Measurements from ENCODE around the gene RPS15.

DNA sequence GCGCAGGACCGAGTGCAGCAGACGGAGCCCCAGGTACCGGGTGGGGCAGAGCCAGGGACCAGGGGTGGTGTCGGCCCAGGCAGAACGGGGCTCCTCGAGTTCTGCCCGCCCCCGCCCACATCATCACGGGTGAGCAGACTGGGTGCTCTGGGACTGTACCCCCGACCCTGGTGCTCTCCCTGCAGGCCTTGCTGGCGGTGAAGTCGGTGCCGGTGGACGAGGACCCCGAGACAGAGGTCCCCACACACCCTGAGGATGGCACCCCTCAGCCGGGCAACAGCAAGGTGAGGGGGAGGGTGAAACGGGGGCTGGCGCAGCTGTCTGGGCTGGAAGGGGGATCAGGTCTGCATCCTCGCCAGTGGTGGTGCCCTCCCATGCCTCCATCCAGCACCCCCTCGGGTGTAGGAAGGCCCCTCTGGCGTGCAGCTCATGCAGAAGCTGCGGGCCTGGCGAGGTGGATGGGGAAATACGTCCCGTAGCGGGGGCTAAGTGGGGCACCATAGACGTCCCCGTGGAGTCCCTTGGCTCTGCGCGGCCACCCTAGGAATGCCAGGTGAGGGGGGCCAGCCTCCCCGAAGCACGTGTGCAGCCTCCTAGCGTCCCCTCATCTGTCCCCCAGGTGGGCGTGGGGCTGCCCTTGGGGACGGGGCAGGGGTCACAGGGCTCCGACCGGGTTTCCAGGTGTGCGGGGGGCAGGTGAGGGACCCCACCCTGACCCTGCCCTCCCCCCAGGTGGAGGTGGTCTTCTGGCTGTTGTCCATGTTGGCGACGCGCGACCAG lies 18.1 kb downstream of the RPS15 start:
- TF ChIP-seq, protein P1, sequence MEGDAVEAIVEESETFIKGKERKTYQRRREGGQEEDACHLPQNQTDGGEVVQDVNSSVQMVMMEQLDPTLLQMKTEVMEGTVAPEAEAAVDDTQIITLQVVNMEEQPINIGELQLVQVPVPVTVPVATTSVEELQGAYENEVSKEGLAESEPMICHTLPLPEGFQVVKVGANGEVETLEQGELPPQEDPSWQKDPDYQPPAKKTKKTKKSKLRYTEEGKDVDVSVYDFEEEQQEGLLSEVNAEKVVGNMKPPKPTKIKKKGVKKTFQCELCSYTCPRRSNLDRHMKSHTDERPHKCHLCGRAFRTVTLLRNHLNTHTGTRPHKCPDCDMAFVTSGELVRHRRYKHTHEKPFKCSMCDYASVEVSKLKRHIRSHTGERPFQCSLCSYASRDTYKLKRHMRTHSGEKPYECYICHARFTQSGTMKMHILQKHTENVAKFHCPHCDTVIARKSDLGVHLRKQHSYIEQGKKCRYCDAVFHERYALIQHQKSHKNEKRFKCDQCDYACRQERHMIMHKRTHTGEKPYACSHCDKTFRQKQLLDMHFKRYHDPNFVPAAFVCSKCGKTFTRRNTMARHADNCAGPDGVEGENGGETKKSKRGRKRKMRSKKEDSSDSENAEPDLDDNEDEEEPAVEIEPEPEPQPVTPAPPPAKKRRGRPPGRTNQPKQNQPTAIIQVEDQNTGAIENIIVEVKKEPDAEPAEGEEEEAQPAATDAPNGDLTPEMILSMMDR (IDR thresholded peaks at IDR 0.05; ENCODE audit: low read length), result no peak
- TF ChIP-seq EZH2phosphoT487 (IDR thresholded peaks at IDR 0.05; ENCODE audit: low read length) (no peak), EZH2 (optimal IDR thresholded peaks at IDR 0.05; ENCODE audit: low read depth, low read length) (no peak)

Measured in MM.1S (cell line).